GM18519 (cell line): ENCODE measurements around the gene METTL8.

ENCODE experiments used
- ATAC-seq: cut with Tn5 transposase; IDR thresholded peaks from one replicate; pipeline ENCODE4 v1.9.1; 2021; ENCODE audit warnings: mild to moderate bottlenecking, moderate library complexity; ENCODE audit not compliant: unreplicated experiment, low FRiP score

The METTL8 gene

DNA sequence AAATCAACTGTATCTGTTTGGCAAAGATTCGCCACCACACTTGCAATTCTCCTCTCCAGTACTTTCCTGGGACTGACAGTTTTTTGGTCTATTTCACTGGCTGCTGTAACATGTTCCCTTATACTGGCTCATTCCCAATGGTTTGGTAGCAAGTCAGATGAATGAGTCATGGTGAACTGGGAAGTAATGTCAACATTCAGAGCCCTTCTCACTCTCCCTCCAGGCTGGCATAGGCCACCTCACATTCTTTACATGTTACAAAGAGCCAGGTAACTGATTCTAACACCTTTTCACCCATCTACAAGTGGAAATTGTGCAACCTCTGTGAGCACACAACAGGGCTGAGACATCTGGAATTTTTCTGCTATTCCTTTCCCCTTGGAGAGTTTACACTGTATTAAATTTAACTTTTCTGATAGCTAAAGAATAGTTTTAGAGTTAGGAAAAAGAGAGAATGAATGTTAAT is 161.8 kb downstream of the METTL8 start:
- ATAC-seq = no peak

DNA sequence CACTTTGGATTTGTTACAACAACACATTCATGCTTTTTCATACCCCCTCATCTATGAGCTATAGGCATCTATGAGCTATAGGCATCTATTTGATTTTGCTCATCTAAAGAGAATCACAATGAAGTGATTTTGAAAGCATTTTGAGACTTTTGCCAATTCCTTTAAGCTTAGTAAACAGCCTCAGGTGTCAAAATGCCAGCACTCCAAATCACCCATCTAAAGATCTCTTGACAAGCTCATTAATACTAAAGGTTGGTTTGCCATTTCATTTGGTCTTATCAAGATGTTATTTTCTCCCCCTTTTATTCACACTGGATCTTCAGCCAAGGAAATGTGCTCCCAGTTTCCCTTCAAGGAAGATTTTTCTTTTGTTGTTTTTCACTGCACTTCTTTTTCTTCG is 162.4 kb downstream of the METTL8 start:
- no peak for ATAC-seq

DNA sequence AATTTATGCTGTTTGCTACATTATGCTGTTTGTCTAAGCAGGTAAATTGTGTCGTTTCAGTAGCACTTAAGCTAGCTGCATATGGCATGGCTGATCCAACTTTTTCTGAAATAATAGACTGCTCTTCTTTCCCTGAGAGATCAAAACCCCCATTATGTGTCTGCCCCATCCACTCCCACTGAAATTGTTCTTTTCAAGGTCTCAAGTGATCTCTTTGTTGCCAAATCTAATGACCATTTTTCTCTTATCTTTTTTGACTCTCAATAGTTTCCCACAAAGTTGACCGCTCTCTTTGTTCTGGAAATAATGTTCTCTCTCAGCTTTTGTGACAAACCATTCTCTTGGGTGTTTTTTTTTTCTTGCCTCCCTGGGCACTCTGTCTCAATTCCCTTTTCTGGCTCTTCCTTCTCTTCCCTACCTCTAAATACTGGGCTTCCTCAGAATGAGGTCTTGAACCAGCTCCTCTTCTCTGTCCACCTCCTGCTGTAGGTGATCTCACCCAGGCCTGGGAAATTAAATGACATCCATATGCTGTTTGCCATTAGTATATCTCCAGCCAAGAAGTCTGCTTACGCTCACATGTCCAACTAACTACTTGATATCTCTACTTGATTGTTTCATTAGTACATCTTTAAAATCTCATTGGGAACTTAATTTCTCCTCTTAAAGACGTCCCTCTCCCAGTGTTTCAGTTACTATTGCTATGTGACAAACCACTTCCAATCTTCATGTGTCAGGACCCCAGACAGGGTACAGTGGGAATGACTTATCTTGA is 165.7 kb downstream of the METTL8 start:
- no peak for ATAC-seq
